Stimulated activated CD8-positive, alpha-beta memory T cell treated with anti-CD3 and anti-CD28 coated beads, Interleukin-4, amount 100 ng/mL, for 24 hours (primary cell): Measurements from ENCODE around the gene ZNF101.
"Not testable (repeated sequence)": the region's sequence is repeated elsewhere in the genome, so short reads cannot be mapped to it uniquely, and the experiment has no call there.

Experiments
- DNase-seq: peaks from one replicate; pipeline ENCODE4 v3.0.0-alpha.2; 2020; ENCODE audit warnings: low read depth

The ZNF101 gene

DNA sequence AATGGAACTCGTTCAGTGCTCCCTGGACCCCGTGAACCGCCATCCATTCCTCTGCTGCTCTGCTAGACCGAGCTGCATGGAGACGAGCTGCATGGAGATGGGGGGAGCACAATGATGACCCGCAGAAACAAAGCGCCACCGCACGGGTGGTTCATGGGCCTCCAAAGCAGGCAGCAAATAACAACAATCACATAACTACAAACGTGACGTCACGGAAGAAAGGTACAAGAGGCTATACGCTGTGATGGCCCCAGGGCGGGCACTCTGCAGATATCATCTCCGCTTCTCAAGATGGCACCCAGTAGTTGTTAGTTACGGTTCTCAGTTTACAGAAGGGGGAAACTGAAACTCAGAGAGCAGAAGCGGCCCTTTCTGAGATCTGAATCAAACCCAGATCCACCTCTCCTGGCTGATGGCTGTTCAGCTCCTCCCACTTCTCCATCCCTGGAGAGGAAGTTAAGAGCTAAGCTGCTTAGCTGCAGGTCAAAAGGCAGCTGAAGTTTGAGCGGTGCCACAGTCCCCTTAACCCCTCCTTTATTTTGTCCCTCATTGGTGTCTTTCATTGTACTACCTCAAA is 6.9 kb upstream of the ZNF101 start:
- DNase-seq: no peak

DNA sequence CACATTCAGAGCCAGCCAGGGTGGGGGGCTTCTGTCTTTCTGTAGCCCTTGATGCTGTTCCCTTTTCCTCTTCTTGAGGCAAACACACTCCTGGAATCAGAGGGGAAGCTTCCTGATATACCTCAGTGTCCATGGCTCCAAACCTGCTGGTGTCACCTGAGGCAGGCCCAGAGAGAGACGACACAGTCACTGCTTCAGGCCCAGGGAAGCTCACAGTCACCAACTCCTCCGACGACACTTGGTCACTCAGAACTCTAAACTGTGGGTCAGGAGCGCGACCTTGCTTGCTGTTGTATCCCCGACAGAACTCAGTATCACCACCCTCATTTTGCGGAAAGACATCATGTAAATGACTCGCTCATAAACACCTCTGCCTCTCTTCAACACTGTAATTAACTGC is 6.3 kb upstream of the ZNF101 start:
- no peak for DNase-seq

DNA sequence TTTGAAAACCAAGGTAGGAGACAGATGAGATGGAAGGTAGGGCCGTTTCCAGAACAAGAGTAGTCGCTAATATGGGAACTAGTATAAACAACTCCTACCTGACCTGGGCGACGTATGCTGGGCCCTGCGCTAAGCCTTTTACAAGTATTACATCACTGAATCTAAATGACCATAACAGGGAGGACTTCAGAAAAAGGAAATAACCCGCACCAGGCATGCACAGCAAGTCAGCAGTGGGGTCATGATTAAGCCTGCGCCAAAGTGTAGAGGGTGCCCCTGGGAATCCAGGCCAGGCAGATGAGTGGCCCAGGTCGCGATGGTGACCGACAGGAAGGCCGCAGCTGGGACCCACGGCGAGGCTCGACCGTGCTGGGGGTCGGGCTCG is 5.8 kb upstream of the ZNF101 start:
- no peak for DNase-seq

DNA sequence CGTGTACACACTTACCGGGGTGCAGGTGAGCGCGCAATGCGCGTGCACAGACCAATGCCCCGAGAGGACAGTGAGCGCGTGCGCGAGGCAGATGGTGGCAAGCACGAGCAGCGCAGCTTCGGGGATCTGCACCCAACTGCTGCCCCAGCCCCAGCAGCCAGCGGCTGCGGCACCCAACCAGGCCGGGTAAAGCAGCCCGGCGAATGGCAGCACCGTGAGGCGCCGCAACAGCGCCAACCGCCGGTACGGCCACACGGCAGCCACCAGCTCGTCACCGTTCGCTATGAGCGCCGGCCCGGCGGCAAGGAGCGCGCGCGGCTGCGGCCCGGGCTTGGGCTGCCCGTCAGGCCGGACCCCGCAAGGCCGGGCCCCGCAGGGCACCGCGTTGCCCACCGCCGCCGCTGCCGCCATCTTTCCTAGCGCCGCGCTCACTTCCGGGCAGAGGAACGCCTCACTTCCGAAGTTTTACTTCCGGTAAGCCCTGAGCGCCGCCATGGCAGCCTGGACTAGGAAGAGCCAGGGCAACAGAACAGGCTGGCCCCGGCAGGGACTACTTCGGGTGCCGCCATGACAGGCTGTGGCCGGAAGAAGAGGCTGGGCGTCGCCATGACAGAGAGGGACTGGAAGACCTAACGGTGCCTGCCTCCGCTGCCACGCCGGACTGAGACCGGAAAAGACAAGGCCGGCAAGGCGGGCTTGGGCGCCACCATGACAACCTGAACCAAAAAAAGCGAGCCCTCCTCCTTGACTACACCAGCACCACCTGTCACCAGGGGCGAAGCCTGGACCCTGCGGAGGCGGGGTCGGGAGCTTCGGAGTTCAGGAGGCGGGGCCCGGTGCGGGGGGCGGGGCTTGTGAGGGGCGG is 5.2 kb upstream of the ZNF101 start, which contains the start of gene ATP13A1:
ATP13A1 (minus strand) TSS at position 421 of the 865 bp plus-strand sequence; CDS start at position 411, 10 bp downstream.
- DNase-seq: peak; percentile 86

DNA sequence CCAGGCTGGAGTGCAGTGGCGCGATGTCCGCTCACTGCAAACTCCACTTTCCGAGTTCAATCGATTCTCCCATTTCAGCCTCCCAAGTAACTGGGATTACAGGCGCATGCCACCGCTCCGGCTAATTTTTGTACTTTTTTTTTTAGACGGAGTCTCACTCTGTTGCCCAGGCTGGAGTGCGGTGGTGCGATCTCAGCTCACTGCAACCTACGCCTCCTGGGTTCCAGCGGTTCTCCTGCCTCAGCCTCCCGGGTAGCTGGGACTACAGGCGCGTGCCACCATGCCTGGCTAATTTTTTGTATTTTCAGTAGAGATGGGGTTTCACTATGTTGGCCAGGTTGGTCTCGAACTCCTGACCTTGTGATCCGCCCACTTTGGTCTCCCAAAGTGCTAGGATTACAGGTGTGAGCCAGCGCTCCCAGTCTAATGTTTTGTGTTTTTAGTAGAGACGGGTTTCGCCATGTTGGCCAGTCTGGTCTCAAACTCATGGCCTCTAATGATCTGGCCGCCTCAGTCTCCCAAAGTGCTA is 3.2 kb upstream of the ZNF101 start:
- DNase-seq: not testable (repeated sequence)

GRCh38 chr19:19670070-19670551 is 1.5 kb downstream of the ZNF101 start:
- no peak for DNase-seq

DNA sequence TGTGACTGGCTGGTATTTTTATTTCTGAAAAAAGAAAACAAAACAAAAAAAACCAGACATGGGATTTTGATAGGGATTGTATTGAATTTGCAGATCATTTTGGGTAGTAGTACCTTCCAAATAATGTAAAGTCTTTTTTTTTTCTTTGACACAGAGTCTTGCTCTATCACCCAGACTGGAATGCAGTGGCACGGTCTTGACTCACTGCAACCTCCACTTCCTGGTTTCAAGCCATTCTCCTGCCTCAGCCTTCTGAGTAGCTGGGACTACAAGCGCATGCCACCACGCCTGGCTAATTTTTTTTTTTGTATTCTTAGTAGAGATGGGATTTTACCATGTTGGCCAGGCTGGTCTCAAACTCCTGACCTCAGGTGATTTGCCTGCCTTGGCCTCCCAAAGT is 4.2 kb downstream of the ZNF101 start:
- no peak for DNase-seq

GRCh38 chr19:19674315-19674714 is 5.7 kb downstream of the ZNF101 start:
- no peak for DNase-seq

DNA sequence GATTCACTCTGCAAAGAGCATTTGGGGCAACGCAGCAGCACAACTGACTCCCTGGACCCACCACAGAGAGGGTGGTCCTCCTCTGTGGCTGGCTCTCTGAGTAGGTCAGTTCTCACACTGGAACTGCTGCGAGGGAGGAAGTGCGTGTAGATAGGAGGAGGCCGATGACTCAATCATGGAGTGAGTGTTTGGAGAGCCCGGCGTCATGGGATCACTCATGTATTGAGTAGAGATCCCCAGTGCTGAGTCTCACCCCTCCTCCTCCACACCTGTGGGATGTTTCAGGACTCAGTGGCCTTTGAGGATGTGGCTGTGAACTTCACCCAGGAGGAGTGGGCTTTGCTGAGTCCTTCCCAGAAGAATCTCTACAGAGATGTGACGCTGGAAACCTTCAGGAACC is 8.9 kb downstream of the ZNF101 start:
- no peak for DNase-seq

GRCh38 chr19:19679176-19680073 is 10.8 kb downstream of the ZNF101 start:
- DNase-seq: no peak

DNA sequence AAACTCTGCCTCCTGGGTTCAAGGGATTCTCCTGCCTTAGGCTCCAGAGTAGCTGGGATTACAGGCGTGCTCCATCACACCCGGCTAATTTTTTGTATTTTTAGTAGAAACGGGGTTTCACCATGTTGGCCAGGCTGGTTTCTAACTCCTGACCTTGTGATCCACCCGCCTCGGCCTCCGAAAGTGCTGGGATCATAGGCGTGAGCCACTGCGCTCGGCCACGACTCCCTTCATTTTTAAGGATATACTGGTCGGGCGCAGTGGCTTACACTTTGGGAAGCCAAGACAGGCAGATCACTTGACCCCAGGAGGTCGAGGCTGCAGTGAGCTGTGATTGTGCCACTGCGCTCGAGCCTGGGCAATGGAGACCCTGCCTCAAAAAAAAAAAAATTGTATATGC is 17.5 kb downstream of the ZNF101 start:
- DNase-seq: not testable (repeated sequence)

GRCh38 chr19:19686580-19686979 is 17.9 kb downstream of the ZNF101 start:
- DNase-seq: no peak

DNA sequence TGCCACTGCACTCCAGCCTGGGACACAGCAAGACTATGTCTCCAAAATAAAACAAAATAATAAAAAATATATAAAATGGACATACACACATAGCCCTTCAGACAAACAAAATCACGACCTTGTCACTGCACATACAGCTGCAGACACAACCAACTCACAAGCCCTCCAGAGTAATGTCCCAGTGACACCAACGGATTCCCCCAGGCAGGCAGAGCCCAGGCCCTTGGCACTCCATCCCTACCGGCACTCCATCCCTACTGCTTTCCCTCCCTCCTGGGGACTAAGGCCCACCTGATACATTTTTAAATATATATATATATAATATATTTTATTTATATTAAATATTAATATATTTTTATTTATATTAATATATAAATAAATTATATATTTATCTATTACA is 18.5 kb downstream of the ZNF101 start:
- no peak for DNase-seq

GRCh38 chr19:19689023-19689422 is 20.4 kb downstream of the ZNF101 start:
- not testable (repeated sequence) for DNase-seq

DNA sequence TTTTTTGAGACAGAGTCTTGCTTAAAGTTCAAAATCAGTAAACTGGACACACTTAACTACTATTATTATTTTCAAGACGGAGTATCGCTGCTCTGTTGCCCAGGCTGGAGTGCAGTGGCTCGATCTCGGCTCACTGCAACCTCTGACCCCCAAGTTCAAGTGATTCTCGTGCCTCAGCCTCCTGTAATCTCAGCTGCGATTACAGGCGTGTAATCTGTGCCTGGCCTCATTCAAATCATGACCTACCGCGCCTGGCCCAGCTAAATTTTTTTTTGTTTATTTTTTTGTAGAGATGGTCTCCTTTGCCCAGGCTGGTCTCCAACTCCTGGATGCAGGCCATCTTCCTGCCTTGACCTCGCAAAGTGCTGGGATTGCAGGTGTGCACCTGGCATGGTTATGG is 23.0 kb downstream of the ZNF101 start:
- no peak for DNase-seq

DNA sequence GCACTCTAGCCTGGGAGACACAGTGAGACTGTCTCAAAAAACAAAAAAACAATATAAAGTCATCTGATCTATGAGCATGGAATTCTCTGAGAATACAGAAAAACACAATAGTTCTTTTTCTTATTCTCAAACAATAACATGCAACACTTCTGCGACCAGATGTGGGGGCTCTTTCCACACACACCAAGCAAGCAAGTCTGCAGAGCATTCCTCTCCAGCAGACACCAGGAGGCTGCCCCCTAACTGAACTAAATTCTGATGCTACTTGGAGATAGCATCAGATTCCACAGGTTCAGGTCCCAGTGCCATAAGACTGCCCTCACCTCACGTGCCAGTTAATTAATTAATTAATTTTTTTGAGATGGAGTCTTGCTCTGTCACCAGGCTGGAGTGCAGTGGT is 27.7 kb downstream of the ZNF101 start:
- DNase-seq: no peak

- DNase-seq: no peak
Measured at GRCh38 chr19:19697589-19697988, 28.9 kb downstream of the ZNF101 start.

- not testable (repeated sequence) for DNase-seq
Measured at GRCh38 chr19:19700493-19700892, 31.9 kb downstream of the ZNF101 start.

DNA sequence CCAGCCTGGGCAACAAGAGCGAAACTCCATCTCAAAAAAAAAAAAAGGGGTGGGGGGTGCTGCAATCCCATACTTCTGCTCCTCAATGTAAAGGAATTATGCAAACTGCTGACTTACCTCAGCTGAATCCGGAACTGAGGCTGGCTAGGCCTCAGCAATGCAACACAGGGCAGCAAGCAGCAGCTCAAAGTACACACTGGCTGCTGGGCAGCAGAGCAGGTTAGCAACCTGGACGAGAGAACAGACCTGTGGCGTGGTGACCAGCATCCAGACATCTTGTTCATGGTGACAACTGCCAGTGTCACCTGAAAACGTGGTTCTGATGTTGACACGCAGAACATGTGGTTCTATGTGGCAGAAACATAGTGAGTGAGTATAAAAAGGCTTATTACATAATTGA is 36.2 kb downstream of the ZNF101 start:
- no peak for DNase-seq

DNA sequence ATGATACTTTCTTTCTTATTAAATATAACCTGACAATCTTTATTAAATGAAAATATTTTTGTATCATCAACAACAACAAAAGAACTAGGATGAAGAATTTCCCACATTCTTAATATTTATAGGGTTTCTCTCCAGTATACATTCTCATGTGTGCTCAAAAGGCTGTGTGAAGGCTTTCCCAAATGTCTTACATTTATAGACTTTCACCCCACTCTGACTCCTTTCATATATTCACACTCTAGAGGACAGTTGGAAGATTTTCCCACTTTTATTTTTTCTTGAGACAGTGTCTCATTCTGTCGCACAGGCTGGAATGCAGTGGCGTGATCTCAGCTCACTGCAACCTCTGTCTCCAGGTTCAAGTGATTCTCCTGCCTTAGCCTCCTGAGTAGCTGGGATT is 41.9 kb downstream of the ZNF101 start:
- DNase-seq: no peak

DNA sequence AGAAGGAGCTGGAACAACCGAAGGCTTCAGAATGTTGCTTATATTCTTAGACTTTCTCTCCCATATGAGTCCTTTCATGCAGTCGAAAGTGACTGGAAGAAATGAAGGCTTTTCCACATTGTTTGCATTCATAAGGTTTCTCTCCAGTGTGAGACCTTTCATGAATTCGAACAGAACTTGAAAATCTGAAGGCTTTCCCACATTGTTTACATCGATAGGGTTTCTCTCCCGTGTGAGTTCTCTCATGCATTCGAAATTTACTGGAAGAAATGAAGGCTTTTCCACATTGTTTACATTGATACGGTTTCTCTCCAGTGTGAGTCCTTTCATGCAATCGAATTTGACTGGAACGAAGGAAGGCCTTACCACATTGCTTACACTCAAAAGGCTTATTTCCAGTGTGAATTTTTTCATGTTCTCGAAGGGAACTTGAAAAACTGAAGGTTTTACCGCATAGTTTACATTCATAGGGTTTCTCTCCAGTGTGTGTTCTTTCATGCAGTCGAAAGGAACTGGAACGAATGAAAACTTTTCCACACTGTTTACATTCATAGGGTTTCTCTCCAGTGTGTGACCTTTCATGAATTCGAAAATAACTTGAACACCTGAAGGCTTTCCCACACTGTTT is 42.8 kb downstream of the ZNF101 start:
- DNase-seq: no peak
